OCI-LY1 (cell line): ENCODE measurements around the gene ROR2.

Experiments
- CTCF ChIP-seq: fragments of 200-600 bp; sonication (generic), shearing (Covaris generic); IDR thresholded peaks from 2 replicates; pipeline ENCODE4 v1.5.1; 2017; ENCODE audit warnings: mild to moderate bottlenecking, antibody characterized with exemption, low read length, moderate library complexity, mixed read lengths
- EZH2 ChIP-seq: fragments of 200-600 bp; sonication (generic), shearing (Covaris generic); IDR thresholded peaks from 2 replicates; pipeline ENCODE4 v1.8.0; 2017; ENCODE audit warnings: borderline replicate concordance, mixed run types, mild to moderate bottlenecking, antibody characterized with exemption, low read length, moderate library complexity, mixed read lengths

- TF ChIP-seq EZH2 (no peak), CTCF (no peak)
Observed at GRCh38 chr9:91960367-91960766, 10.3 kb upstream of the ROR2 start.
